ENCODE measurements around the gene ADGRL3.

DNA sequence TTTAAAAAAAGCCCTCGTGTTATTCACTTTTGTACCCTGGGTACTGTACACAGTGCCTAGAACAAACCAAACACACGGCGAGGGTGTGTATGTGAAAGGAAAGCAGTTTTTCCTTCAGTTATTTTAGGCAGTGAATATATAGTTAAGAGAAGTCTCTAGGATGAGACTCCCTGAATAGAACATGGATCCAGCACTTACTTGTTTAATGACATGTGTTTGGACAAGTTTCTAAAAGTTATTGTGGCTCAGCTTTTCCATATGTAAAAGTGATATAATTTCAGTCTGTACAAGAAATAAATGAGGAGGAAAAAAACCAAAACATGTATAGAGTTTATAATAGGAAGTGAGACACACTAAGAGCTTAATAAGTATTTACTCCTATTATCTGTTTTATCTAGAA is 273.2 kb downstream of the ADGRL3 start:
- TF ChIP-seq, protein P1, sequence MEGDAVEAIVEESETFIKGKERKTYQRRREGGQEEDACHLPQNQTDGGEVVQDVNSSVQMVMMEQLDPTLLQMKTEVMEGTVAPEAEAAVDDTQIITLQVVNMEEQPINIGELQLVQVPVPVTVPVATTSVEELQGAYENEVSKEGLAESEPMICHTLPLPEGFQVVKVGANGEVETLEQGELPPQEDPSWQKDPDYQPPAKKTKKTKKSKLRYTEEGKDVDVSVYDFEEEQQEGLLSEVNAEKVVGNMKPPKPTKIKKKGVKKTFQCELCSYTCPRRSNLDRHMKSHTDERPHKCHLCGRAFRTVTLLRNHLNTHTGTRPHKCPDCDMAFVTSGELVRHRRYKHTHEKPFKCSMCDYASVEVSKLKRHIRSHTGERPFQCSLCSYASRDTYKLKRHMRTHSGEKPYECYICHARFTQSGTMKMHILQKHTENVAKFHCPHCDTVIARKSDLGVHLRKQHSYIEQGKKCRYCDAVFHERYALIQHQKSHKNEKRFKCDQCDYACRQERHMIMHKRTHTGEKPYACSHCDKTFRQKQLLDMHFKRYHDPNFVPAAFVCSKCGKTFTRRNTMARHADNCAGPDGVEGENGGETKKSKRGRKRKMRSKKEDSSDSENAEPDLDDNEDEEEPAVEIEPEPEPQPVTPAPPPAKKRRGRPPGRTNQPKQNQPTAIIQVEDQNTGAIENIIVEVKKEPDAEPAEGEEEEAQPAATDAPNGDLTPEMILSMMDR (conservative IDR thresholded peaks at IDR 0.05; ENCODE audit: low read length) = no peak
- TF ChIP-seq EZH2phosphoT487 (IDR thresholded peaks at IDR 0.05; ENCODE audit: borderline replicate concordance, low read depth, low read length) = no peak

All from OCI-LY7 (cell line).